ENCODE results near the gene KIAA1217. TPM values are rescaled to one million over a fixed set of nuclear protein-coding genes. Genes with fewer than 3 reads are reported as not detected.

KIAA1217 gene
- total RNA-seq, 1 experiment from 2014 or later: 7.8 TPM

GRCh38 chr10:24503461-24504320, 294.8 kb downstream of the KIAA1217 start:
- BruUV-seq (replicated peaks): no TSS peak
- CTCF ChIA-PET: interaction anchor here (1.0 to 1.3 kb wide), 4 partner anchors 11 to 509 kb away, joined by 3 to 6 read pairs (median 4); no protein-coding TSS in a partner anchor

More at GRCh38 chr10:24503461-24504320, 294.8 kb downstream of the KIAA1217 start:
- ChIA-PET POLR2A (no interaction called here), RAD21 (ENCODE audit: low non-redundant PET in 1 of 2, low total read pairs in 2 of 2, uncharacterized antibody in 2 of 2, unreplicated experiment in 2 of 2) (no interaction called here)
- DNase-seq (ENCODE audit: low read depth, low spot score) (peak; percentile 48), ATAC-seq (peak; percentile 92)
- intact Hi-C loops (cut with micrococcal nuclease): loop anchor here (1.0 to 10.0 kb wide), 5 partner anchors 40 to 307 kb away; no protein-coding TSS in a partner anchor
- H3K4me1 ChIP-seq (ENCODE audit: control insufficient read depth in 1 of 2, insufficient read depth in 2 of 2, low read length in 2 of 2): no peaks in the 10 kb centered on the region
- no peaks in the 10 kb centered on the region for H3K9me3 ChIP-seq (ENCODE audit: control insufficient read depth in 1 of 2, insufficient read depth in 1 of 2, low read depth in 1 of 2, low read length in 2 of 2)
- no peak overlapping the region for H2AFZ ChIP-seq (ENCODE audit: low read depth, low read length, poor library complexity, severe bottlenecking)
- H3K4me2 ChIP-seq (ENCODE audit: low read length): no peak overlapping the region
- no peak overlapping the region for H3K9ac ChIP-seq (ENCODE audit: low read length)
- no peaks in the 10 kb centered on the region; a peak in 1 of 4 replicates for H3K36me3 ChIP-seq (ENCODE audit: control insufficient read depth in 1 of 2, insufficient read depth in 2 of 2, low read length in 2 of 2)
- no peaks in the 10 kb centered on the region for H4K20me1 ChIP-seq (ENCODE audit: insufficient read depth)
- TF ChIP-seq, protein P1, sequence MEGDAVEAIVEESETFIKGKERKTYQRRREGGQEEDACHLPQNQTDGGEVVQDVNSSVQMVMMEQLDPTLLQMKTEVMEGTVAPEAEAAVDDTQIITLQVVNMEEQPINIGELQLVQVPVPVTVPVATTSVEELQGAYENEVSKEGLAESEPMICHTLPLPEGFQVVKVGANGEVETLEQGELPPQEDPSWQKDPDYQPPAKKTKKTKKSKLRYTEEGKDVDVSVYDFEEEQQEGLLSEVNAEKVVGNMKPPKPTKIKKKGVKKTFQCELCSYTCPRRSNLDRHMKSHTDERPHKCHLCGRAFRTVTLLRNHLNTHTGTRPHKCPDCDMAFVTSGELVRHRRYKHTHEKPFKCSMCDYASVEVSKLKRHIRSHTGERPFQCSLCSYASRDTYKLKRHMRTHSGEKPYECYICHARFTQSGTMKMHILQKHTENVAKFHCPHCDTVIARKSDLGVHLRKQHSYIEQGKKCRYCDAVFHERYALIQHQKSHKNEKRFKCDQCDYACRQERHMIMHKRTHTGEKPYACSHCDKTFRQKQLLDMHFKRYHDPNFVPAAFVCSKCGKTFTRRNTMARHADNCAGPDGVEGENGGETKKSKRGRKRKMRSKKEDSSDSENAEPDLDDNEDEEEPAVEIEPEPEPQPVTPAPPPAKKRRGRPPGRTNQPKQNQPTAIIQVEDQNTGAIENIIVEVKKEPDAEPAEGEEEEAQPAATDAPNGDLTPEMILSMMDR (IDR thresholded peaks at IDR 0.05 in 2 of 3, conservative IDR thresholded peaks at IDR 0.05 in 1 of 3; ENCODE audit: borderline replicate concordance in 1 of 3, insufficient read depth in 1 of 3, low read depth in 2 of 3, low read length in 2 of 3): peak; percentile 67 to 87 (median 73)
- TF ChIP-seq RAD21 (IDR thresholded peaks at IDR 0.05; ENCODE audit: low read depth) (peak; percentile 89), EZH2phosphoT487 (IDR thresholded peaks at IDR 0.05; ENCODE audit: borderline replicate concordance) (no peak)
- TF ChIP-seq, protein P2, sequence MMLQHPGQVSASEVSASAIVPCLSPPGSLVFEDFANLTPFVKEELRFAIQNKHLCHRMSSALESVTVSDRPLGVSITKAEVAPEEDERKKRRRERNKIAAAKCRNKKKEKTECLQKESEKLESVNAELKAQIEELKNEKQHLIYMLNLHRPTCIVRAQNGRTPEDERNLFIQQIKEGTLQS (IDR thresholded peaks at IDR 0.05): no peak
- no peak overlapping the region for H3K4me3 ChIP-seq (replicated peaks in 1 of 2; ENCODE audit: low read depth in 1 of 2, low read length in 2 of 2)
- no peaks in the 10 kb centered on the region for H3K79me2 ChIP-seq (ENCODE audit: insufficient read depth, low read length)
- no peaks in the 10 kb centered on the region for H3K9me2 ChIP-seq (ENCODE audit: insufficient read depth)
- no peaks in the 10 kb centered on the region for H3K27me3 ChIP-seq (ENCODE audit: insufficient read depth, low read length)
- H3K27ac ChIP-seq (ENCODE audit: low read depth, low read length): no peak overlapping the region
